Body of pancreas (tissue), 4 donors: Measurements from ENCODE around the gene RNU1-1.
"Not testable (repeated sequence)": the region's sequence is repeated elsewhere in the genome, so short reads cannot be mapped to it uniquely, and the experiment has no call there.

Source experiments
- POLR2A ChIP-seq, 3 donors: fragments of 450-650 bp; IDR thresholded peaks; one replicate each; pipeline ENCODE4 v1.6.1; 2016; ENCODE audit warnings: antibody characterized with exemption in 3 of 3, mild to moderate bottlenecking in 2 of 3
- TF ChIP-seq, protein P1 (sequence below), 7 experiments: fragments of 450-650 bp in 4 of 7; fragments of 200-600 bp in 3 of 7; sonication (generic) in 3 of 7; IDR thresholded peaks; one replicate each; pipeline ENCODE4 v1.5.1; 2016 to 2019; ENCODE audit warnings: antibody characterized with exemption in 7 of 7

DNA sequence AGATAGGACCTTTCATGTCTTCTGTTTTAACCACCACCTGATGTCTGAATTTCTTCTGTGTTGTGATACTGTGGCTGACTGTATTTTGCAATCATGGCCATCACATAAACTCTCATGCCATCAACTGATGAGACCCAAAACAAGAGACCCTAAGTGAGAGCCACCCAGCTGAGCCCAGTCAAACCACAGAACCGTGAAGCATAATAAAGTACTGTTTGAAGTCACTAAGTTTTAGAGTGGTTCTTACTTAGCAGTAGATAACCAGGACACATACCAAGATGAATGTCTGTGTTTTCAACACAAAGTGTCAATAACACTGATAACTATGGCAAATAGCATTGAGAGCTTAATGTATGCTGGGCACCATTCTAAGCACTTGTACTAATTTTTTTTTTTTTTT is 35.5 kb upstream of the RNU1-1 start:
- TF ChIP-seq, protein P1, sequence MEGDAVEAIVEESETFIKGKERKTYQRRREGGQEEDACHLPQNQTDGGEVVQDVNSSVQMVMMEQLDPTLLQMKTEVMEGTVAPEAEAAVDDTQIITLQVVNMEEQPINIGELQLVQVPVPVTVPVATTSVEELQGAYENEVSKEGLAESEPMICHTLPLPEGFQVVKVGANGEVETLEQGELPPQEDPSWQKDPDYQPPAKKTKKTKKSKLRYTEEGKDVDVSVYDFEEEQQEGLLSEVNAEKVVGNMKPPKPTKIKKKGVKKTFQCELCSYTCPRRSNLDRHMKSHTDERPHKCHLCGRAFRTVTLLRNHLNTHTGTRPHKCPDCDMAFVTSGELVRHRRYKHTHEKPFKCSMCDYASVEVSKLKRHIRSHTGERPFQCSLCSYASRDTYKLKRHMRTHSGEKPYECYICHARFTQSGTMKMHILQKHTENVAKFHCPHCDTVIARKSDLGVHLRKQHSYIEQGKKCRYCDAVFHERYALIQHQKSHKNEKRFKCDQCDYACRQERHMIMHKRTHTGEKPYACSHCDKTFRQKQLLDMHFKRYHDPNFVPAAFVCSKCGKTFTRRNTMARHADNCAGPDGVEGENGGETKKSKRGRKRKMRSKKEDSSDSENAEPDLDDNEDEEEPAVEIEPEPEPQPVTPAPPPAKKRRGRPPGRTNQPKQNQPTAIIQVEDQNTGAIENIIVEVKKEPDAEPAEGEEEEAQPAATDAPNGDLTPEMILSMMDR (IDR thresholded peaks at IDR 0.05): not testable (repeated sequence)
- not testable (repeated sequence) for TF ChIP-seq POLR2A (IDR thresholded peaks at IDR 0.05)
